ENCODE data around the gene LARP4B.

DNA sequence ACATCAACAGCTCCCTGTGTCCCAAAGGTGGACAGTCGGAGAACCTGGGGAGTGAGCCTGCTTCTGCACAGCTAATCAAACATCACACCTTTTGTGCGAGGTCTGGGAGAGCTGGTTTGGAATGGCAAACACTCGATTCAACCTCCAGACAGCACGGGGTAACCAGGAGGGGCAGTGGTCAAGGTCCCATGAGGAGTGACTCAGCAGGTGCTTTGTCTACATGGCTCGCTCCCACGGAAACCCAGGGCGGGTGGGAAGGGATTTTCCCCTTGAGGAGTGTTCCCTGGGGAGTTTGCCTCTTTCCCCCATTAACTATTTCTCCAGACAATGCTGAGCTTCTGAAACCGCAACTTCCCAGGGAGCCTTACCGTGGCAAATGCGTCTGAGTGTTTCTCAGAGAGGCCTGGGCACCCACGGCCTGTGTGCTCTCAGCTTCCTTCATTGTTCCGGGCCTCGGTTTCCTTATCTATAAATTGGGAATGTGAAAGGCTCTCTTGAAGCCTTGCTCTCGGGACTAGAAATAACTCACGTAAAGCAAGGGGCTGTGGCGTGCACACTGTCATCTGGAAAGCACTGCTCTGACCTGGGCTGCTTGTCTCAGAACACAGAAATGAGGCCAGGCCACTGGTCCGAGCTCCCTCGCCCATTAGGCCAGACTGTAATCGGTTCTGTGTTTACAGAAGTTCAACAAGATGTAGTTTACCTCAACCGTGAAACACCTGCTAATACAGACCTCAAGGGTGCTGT, 42.7 kb upstream of the LARP4B start:
- no peak for TF ChIP-seq CTCF (IDR thresholded peaks at IDR 0.05; ENCODE audit: low read depth, low read length, poor library complexity, severe bottlenecking)
- TF ChIP-seq EZH2phosphoT487 (IDR thresholded peaks at IDR 0.05; ENCODE audit: borderline replicate concordance, low read length) = no peak

All from DOHH2 (cell line).